ENCODE measurements around the gene ERVH48-1. TPM values are rescaled to one million over a fixed set of nuclear protein-coding genes. Genes with fewer than 3 reads are reported as not detected.
"Not testable (repeated sequence)": the region's sequence is repeated elsewhere in the genome, so short reads cannot be mapped to it uniquely, and the experiment has no call there.

Gene ERVH48-1
- total RNA-seq, 1 donor from 2014 or later = not detected

DNA sequence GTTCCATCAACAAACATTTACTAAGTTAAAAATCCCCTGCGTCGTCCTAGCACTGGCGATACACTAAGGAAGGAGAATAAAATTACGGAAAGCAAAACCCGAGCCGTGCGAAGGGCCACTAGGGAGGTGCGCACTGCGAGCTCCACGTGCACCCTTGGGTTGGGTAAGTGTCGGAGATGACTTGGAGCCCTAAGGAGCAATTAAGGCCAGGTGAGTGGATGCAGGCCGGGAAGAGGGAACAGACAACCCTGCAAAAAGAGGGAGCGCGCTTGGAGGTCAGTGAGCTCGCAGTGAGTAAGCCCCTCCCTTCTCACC lies 46.8 kb downstream of the ERVH48-1 start:
- Mint-ChIP-seq H3K36me3 (ENCODE audit: unreplicated experiment) (peaks cover 6% of the 10 kb centered on the region), H3K9me3 (ENCODE audit: unreplicated experiment) (no peaks in the 10 kb centered on the region), H3K4me3 (ENCODE audit: unreplicated experiment) (peak overlapping the region; percentile 92)

DNA sequence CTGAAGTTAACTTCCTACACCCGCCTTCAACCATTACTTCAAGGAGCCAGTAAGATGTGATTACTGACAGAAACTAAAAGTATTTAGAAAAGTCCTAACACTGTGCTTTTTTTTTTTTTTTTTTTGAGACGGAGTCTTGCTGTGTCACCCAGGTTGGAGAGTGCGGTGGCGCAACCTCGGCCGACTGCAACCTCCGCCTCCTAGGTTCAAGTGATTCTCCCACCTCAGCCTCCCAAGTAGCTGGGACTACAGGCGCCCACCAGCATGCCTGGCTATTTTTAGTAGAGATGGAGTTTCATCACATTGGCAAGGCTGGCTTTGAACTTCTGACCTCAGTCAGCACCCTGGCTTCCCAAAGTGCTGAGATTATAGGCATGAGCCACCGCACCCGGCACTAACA lies 49.6 kb downstream of the ERVH48-1 start:
- H3K4me3 Mint-ChIP-seq (ENCODE audit: unreplicated experiment) = not testable (repeated sequence)

More for the DNA sequence above, 46.8 kb downstream of the ERVH48-1 start:
- Mint-ChIP-seq H3K4me1 (ENCODE audit: unreplicated experiment) (peaks cover 24% of the 10 kb centered on the region), H3K27me3 (ENCODE audit: unreplicated experiment) (no peaks in the 10 kb centered on the region), H3K27ac (ENCODE audit: unreplicated experiment) (peak overlapping the region; percentile 88)
- TF ChIP-seq, protein P1, sequence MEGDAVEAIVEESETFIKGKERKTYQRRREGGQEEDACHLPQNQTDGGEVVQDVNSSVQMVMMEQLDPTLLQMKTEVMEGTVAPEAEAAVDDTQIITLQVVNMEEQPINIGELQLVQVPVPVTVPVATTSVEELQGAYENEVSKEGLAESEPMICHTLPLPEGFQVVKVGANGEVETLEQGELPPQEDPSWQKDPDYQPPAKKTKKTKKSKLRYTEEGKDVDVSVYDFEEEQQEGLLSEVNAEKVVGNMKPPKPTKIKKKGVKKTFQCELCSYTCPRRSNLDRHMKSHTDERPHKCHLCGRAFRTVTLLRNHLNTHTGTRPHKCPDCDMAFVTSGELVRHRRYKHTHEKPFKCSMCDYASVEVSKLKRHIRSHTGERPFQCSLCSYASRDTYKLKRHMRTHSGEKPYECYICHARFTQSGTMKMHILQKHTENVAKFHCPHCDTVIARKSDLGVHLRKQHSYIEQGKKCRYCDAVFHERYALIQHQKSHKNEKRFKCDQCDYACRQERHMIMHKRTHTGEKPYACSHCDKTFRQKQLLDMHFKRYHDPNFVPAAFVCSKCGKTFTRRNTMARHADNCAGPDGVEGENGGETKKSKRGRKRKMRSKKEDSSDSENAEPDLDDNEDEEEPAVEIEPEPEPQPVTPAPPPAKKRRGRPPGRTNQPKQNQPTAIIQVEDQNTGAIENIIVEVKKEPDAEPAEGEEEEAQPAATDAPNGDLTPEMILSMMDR (IDR thresholded peaks at IDR 0.05) = no peak
- DNase-seq (ENCODE audit: extremely low spot score, unreplicated experiment) = no peak

DNA sequence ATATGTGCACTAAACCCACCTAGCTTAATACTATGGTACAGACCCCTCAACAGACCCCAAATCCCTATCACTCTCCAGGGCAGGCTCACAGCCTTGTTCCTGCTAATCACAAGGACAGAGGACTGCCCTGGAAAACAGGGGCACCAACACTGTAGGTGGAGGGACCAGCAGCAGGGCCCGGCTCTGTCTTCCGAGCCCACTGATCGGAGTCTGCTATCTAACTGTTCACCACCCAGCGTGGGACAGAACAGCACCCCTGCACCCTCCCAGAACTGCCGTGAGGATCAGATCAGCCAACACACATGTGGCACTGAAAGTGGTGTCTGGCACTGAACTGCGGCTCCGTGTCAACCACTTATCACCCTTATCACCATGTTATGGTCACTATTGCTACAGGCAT lies 52.3 kb downstream of the ERVH48-1 start:
- Mint-ChIP-seq H3K27ac (ENCODE audit: unreplicated experiment) (no peak overlapping the region), H3K27me3 (ENCODE audit: unreplicated experiment) (no peaks in the 10 kb centered on the region), H3K4me1 (ENCODE audit: unreplicated experiment) (peaks cover 4% of the 10 kb centered on the region), H3K9me3 (ENCODE audit: unreplicated experiment) (no peaks in the 10 kb centered on the region), H3K4me3 (ENCODE audit: unreplicated experiment) (no peak overlapping the region), H3K36me3 (ENCODE audit: unreplicated experiment) (peaks cover 23% of the 10 kb centered on the region)
- DNase-seq (ENCODE audit: extremely low spot score, unreplicated experiment) = no peak
- TF ChIP-seq, protein P1 (IDR thresholded peaks at IDR 0.05) = no peak

More for the DNA sequence above, 49.6 kb downstream of the ERVH48-1 start:
- Mint-ChIP-seq H3K4me1 (ENCODE audit: unreplicated experiment) (peaks cover 20% of the 10 kb centered on the region), H3K36me3 (ENCODE audit: unreplicated experiment) (peaks cover 18% of the 10 kb centered on the region)
- not testable (repeated sequence) for H3K27me3 Mint-ChIP-seq (ENCODE audit: unreplicated experiment); DNase-seq (ENCODE audit: extremely low spot score, unreplicated experiment); H3K9me3 Mint-ChIP-seq (ENCODE audit: unreplicated experiment); H3K27ac Mint-ChIP-seq (ENCODE audit: unreplicated experiment)

DNA sequence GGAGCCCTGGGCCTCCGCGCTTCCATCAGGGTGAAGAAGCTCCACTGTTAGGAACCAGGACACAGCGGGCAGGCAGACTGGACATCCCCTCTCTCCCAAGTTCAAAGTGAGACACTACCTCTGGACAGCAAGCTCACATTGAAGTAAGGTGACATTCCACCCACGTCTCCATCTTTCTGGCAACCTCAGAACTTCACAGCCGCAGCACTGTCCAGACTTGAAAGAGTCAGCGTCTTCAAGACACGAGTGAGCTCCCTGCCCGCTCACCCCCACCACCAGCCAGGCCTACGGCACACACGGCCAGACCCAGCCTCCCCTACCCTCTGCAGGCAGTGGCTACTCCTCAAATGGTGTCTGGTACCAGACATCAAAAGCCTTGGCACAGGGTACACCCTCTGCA lies 57.2 kb downstream of the ERVH48-1 start:
- peaks cover 22% of the 10 kb centered on the region for H3K36me3 Mint-ChIP-seq (ENCODE audit: unreplicated experiment)
- H3K4me3 Mint-ChIP-seq (ENCODE audit: unreplicated experiment) = no peak overlapping the region
- peaks cover 6% of the 10 kb centered on the region for H3K4me1 Mint-ChIP-seq (ENCODE audit: unreplicated experiment)
- TF ChIP-seq, protein P1 (IDR thresholded peaks at IDR 0.05) = no peak
- no peak for DNase-seq (ENCODE audit: extremely low spot score, unreplicated experiment)
- no peaks in the 10 kb centered on the region for H3K27me3 Mint-ChIP-seq (ENCODE audit: unreplicated experiment)
- no peaks in the 10 kb centered on the region for H3K9me3 Mint-ChIP-seq (ENCODE audit: unreplicated experiment)
- no peak overlapping the region for H3K27ac Mint-ChIP-seq (ENCODE audit: unreplicated experiment)

Small RNA genes lying within 50 kb of the gene (microRNA-seq; reads per million reads assigned to microRNA genes)
- gene MIR5692B (ENCODE audit: unreplicated experiment) = not detected

Other genes starting within 250 kb of the ERVH48-1 start
- gene WDR4, start 46.1 kb downstream of the ERVH48-1 start, total RNA-seq = 15.0 and 15.7 TPM in 2 replicates
- gene NDUFV3, start 32.3 kb downstream of the ERVH48-1 start, total RNA-seq = 41.3 and 44.9 TPM in 2 replicates
- gene PKNOX1, start 48.9 kb upstream of the ERVH48-1 start, total RNA-seq = 12.2 and 14.2 TPM in 2 replicates
- gene CBS, start 150.2 kb upstream of the ERVH48-1 start, total RNA-seq = 92.1 and 95.5 TPM in 2 replicates
- 16.2 and 18.0 TPM in 2 replicates for gene U2AF1, start 181.9 kb upstream of the ERVH48-1 start, total RNA-seq
- gene CRYAA, start 243.4 kb upstream of the ERVH48-1 start, total RNA-seq = not detected in 2 replicates